Measurements from ENCODE around the gene HSPB9. TPM values are rescaled to one million over a fixed set of nuclear protein-coding genes. Genes with fewer than 3 reads are reported as not detected.

Gene HSPB9
- total RNA-seq, 2 experiments from 2014 or later = 0.18 to 0.33 TPM

DNA sequence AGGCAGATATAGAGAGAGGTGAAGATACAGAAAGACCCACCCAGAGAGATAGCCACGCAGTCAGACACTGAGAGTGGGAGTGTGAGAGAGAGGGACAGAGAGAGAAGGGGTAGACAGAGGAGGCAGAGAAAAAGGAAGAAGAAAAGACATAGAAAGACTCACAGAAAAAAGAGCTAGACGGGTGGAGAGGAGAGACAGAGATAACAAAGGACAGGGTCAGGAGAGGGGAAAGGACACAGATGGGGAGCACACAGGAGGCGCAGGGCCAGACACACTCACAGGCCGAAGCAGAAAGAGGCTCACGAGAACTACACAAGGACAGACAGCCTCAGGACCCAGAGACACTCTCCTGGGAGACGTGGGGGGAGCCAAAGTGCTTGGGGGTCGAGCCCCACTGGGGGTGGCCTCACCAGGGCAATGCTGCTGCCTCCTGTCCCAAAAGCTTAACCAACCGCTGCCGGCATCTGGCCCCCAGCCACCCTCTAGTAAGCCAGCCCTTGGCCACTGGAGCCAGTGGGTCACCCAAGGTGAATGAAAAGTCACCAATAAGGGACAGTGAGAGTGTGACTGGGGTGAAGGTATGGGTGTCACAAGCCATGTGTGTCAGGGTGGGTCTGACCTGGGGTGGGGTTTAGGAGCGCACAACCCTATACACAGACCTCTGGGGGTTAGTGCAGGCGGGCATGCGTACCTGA lies 28.1 kb upstream of the HSPB9 start:
- Mint-ChIP-seq H3K27ac (no peak overlapping the region), H3K4me1 (peaks cover 3% of the 10 kb centered on the region), H3K9me3 (no peaks in the 10 kb centered on the region), H3K36me3 (no peaks in the 10 kb centered on the region), H3K27me3 (peaks cover 37% of the 10 kb centered on the region), H3K4me3 (no peak overlapping the region)
- no peak for DNase-seq

DNA sequence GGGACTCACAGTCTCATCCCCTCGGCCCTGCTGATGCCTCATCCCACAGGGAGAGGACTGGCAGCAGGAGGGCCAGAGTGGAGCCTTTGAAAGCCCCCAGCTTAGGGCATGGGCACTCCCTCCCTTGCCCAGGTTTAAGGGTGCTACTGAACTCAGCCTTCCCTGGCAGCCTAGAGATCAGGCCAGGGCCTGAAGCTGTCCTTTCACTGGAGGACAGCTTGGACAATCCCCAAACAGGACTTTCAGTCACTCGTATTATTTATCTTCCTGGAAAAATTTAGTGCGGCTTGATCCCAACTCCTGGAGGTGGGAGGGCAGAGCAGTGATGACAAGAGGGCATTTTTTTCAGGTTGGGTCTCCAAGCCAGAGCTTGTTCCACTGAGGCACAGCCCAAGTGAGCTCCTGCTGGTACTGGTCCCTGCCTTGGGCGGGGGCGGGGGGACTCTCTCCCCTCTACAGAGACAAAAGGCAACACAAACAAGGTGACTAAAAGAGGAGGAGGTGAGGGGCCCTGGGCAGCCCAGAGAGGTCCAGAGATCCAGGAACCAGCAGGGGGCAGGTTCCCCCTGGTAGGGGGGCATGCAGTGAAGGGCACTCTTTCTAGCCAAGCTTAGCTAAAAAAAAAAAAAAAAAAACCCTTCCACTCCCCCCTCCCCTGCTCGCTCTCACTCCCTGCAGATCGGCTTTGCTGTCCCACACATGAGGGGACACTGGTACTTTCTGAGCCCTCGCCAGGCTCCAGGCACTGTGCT lies 26.1 kb upstream of the HSPB9 start:
- DNase-seq = no peak
- H3K9me3 Mint-ChIP-seq = no peaks in the 10 kb centered on the region
- no peak overlapping the region for H3K4me3 Mint-ChIP-seq
- H3K4me1 Mint-ChIP-seq = peaks cover 5% of the 10 kb centered on the region
- H3K27ac Mint-ChIP-seq = no peak overlapping the region
- H3K36me3 Mint-ChIP-seq = no peaks in the 10 kb centered on the region
- peaks cover 33% of the 10 kb centered on the region for H3K27me3 Mint-ChIP-seq

DNA sequence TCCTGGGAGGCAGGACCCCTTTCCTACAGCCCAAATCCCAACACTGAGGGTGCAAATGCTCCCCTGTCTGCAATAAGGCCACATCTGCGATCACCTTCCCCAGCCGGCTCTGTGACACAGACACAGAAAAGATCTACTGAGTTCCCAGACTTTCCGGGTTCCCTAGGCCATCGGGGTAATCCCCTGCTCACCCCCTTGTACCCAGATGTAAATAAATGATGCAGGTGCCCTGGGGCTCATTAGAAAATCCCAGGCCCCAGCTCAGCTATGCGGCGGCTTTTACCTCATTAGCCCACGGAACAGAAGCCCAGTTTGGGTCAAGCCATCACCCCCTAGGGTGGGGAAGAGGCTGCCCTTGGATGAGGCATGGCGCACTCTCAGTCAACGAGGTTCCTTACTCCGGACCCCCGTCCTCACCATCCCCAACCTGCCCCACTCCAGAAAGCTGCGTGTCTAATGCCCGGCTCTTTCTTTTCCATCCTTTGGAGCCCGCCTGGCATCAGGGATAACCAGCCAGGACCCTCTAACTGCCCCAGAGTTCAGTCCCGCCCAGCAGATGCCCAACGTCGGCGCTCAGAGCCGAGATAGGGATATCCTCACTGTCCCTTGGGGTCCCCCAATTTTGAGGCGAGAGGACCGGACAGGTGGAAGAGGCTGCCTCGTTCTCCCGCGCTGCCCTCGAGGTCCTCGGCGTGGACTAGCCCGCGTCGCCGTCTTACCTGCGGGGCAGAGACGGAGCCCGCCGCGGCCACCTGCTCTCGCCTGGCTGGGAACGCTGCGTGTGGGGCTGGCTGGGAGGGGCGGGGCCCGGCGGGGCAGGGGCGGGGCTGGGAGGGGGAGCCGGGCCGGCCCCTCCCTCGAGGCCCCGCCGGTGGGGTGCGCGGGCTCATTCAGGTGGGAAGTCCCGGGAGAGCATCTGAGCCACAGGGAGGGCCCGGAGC lies 24.6 kb upstream of the HSPB9 start, which contains the start of gene ZNF385C:
ZNF385C (minus strand) TSS at position 783 of the 941 bp plus-strand sequence. CDS start 35,417 bp downstream, outside the sequence.
- DNase-seq = peak; percentile 52
- Mint-ChIP-seq H3K4me3 (peak within 1 kb of the TSS; percentile 52), H3K36me3 (no peaks in the 10 kb centered on the region), H3K27ac (no peak within 1 kb of the TSS), H3K9me3 (no peaks in the 10 kb centered on the region), H3K4me1 (peaks cover 5% of the 10 kb centered on the region), H3K27me3 (peaks cover 30% of the 10 kb centered on the region)

DNA sequence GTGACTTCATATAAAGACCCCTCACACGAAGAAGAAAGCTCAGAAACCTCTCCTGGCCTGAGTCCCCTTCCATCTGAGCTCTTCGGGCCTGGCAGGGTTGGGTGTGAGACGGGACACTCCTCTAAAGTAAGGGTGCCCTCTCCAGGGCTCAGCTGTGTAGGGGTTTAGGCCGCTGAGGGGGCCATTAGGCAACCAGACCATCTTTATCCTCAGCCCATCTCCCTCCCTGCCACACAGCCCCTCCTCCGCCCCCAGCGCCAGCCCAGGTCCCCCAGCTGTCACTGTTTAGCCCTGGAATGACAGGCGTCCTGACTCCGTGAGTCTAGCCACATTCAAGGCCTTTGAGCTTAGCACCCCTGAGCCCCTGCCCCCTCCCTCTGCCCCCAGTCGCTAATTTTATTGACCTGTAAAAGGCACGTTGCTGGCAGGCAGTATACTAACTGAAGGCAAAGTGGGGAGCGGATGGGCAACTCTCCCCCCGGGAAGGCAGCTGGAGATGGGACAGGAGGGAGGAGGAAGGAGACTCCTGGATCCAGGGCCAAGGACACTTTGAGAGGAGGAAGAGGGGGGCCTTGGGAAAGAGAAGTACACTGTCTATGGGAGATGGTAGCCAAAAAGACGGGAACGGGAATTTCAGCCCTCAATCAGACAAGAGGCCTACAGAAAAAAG lies 23.7 kb upstream of the HSPB9 start:
- H3K4me3 Mint-ChIP-seq = no peak overlapping the region
- H3K27me3 Mint-ChIP-seq = peaks cover 30% of the 10 kb centered on the region
- peaks cover 5% of the 10 kb centered on the region for H3K4me1 Mint-ChIP-seq
- H3K36me3 Mint-ChIP-seq = no peaks in the 10 kb centered on the region
- no peak for DNase-seq
- no peaks in the 10 kb centered on the region for H3K9me3 Mint-ChIP-seq
- no peak overlapping the region for H3K27ac Mint-ChIP-seq

DNA sequence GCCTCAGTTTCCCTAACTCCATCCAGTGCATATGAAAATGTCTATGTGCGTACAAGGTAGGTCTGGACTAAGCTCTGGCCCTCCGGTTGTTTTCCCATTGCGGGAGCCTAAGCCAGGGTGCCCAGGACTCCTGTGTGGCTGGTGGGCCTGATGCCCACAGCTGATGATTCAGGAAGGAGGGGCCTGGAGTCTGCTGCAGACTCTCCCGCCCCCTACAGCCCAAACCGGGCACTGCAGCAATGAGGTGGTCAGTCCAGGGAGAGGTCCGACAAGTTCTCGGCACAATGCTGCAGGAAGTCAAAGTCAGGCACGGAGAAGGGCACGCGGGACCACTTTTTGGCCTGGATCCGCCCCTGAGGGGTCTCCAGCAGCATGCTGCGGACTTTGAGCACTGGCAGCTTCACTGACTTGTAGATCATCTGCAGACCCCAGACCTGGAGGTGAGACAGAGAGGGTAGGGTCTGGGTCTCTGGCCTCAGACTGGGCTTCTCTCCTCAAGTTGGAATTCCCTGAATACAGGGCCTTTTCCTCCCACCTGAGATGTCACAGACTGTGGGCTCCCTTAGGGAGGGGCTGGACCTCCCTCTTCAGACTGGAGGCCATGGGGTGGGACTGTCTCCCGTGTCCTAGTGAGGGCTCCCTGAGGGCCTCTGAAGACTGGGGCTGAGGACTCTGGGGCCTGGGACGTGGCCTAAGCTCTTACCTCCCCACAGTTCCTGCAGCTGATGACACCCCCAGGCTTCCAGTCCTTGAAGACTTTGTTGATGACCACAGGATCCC lies 20.9 kb upstream of the HSPB9 start:
- H3K27ac Mint-ChIP-seq = no peak overlapping the region
- no peaks in the 10 kb centered on the region for H3K9me3 Mint-ChIP-seq

DNA sequence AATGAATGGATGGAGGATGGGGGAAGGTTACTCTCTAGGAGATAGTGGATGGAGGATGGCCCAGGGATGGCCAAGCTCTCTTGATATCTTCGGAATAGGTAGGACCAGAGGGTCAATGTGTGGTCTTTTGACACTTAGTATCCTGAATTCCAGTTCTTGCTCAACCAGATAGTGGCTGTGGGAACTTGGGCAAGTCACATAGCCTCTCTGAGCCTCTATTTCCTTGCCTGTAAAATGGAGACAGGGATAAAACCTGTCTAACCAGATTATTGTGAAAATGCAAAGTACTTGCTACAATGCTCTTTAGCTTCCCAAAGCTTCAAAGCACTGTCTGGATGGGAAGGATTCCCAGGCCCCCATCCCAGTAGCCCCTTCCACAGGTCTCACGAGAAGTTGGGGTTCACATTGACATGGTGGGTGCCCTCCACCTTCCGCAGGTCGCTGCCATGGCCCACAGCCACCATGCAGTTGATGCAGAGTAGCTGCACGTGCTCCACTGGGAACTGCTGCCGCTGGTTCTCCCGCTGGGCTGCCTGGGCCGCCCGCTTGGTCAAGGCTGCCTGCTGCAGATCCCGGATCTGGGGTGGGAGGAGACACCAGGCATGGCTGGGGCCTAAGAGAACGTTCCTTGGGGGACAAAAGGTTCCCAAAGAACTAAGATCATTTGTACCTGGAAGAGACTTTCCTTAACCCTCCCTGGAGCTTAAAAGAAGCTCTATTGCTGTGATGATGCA lies 19.2 kb upstream of the HSPB9 start:
- Mint-ChIP-seq H3K36me3 (peaks cover 4% of the 10 kb centered on the region), H3K4me1 (peaks cover 12% of the 10 kb centered on the region), H3K4me3 (no peak overlapping the region), H3K27ac (no peak overlapping the region), H3K9me3 (no peaks in the 10 kb centered on the region), H3K27me3 (no peaks in the 10 kb centered on the region)
- DNase-seq = no peak

More for the DNA sequence above, 20.9 kb upstream of the HSPB9 start:
- Mint-ChIP-seq H3K36me3 (no peaks in the 10 kb centered on the region), H3K4me1 (peaks cover 5% of the 10 kb centered on the region), H3K27me3 (peaks cover 14% of the 10 kb centered on the region), H3K4me3 (no peak overlapping the region)
- DNase-seq = peak; percentile 77

DNA sequence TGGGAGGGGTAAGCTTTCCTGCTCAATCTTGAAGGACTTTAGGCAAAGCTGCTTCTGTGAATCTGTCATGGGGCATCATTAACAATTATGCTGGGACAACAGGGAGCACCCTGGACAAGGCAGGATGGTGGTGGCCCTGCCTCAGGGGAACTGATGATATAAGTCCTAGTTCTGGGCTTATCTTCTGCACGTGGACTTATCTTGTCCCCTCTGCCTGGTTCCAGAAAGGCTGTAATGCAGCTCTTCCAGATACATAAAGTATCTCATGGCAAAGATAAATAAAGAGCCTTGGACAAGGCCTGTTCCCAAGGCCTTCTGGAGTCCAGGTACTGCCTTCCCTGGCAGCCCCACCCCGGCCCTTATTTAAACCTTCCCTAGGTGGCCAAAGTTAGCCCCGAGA lies 18.3 kb upstream of the HSPB9 start:
- H3K4me1 Mint-ChIP-seq = peaks cover 12% of the 10 kb centered on the region
- peaks cover 4% of the 10 kb centered on the region for H3K36me3 Mint-ChIP-seq
- H3K9me3 Mint-ChIP-seq = no peaks in the 10 kb centered on the region
- no peak overlapping the region for H3K27ac Mint-ChIP-seq
- no peaks in the 10 kb centered on the region for H3K27me3 Mint-ChIP-seq
- DNase-seq = no peak
- H3K4me3 Mint-ChIP-seq = no peak overlapping the region

DNA sequence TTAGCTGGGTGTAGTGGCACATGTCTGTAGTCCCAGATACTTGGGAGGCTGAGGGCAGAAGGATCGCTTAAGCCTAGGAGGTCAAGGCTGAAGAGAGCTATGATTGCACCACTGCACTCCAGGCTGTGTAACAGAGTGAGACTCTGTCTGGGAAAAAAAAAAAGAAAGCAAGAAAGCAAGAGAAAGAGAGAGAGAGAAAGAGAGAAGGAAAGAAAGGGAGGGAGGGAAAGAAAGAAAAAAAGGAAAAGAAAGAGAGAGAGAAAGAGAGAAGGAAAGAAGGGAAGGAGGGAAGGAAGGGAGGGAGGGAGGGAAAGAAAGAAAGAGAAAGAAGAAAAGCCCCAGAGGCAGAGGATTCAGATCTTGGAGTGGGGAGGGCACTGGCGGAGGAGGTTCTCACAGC lies 16.6 kb upstream of the HSPB9 start:
- Mint-ChIP-seq H3K36me3 (peaks cover 7% of the 10 kb centered on the region), H3K9me3 (no peaks in the 10 kb centered on the region), H3K27me3 (no peaks in the 10 kb centered on the region), H3K27ac (no peak overlapping the region), H3K4me1 (peaks cover 20% of the 10 kb centered on the region), H3K4me3 (no peak overlapping the region)
- DNase-seq = no peak

DNA sequence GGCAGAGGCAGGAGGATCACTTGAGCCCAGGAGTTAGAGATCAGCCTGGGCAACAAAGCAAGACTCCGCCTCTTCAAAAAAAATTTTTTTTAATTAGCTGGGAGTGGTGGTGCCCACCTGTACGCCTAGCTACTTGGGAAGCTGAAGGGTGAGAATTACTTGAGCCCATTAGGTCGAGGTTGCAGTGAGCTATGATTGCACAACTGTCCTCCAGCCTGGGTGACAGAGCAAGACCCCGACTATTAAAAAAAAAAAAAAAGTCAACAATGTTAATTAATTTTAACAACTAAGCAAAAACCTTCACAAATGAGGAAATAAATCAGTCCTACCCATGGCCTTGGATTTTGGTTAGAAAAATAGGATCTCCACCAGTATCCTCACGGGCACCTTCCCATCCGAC lies 15.5 kb upstream of the HSPB9 start:
- no peak for DNase-seq
- Mint-ChIP-seq H3K27ac (no peak overlapping the region), H3K4me1 (peaks cover 23% of the 10 kb centered on the region), H3K9me3 (no peaks in the 10 kb centered on the region), H3K36me3 (peaks cover 7% of the 10 kb centered on the region), H3K4me3 (peak overlapping the region; percentile 59), H3K27me3 (no peaks in the 10 kb centered on the region)

DNA sequence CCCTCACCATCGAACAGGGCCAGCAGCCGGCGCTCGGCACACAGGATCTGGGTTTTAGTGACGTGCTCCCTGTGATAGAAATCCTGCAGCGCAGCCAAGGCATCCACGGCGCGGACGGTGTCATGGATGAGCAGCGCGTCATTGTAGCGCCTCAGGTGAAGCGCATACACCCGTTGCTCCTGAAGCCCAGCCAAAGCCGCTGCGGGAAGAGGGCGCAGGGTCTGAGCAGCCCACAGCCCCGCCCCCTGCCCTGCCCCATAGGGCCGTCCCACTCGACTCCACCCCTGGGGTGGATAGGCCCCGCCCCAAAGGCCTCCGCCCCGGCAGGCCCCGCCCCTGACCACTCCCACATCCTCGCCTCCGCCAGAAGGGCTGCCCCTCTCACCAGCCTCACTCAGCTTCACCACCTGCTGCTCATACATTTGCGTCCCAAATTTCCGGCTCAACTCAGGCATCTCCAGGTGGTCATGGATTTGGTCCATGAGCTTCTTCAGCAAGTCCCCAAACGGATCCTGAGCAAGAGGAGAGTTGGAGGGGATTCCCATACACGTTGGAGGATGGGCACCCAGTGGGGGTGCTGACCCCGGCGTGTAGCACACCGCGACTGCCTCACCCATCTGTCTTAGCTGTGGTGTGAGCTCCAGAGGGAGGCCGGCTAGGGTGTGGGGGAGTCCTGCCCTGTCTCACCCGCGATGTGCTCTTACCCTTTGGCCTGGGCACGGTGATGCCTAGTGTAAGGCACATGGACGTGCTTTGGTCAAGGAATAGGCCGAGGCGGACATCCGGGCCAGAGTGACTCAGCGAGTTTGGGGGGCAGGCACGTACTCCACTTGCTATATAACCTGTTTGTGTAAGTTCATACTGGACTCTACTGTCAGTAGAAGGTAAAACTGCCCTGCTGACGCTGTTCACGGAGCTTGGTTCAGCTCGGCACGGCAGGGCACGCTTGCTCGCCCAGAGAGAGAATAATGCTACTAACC lies 14.7 kb upstream of the HSPB9 start:
- H3K27ac Mint-ChIP-seq = peak overlapping the region; percentile 25

DNA sequence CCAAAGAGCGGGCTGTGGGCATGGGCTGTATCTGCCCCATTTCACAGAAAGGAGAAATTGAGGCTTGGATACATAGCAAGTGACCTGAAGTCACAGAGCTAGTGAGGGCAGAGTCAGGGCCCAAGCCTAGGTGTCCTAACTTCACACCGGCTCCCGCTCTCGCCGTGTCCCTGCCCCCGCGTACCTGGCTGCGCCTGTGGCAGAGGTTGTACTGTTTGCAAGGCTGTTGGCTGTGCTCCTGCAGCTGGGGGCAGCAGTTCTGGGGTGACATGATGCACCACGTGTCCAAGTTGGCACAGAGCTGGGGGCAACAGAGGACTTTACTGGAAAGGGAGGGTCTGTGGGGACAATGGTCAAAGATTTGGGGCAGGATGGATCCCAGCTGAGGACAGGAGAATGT lies 13.5 kb upstream of the HSPB9 start:
- H3K36me3 Mint-ChIP-seq = peaks cover 7% of the 10 kb centered on the region
- DNase-seq = no peak
- no peaks in the 10 kb centered on the region for H3K9me3 Mint-ChIP-seq
- no peaks in the 10 kb centered on the region for H3K27me3 Mint-ChIP-seq
- H3K4me1 Mint-ChIP-seq = peaks cover 28% of the 10 kb centered on the region
- H3K4me3 Mint-ChIP-seq = no peak overlapping the region
- no peak overlapping the region for H3K27ac Mint-ChIP-seq

More for the DNA sequence above, 14.7 kb upstream of the HSPB9 start:
- Mint-ChIP-seq H3K36me3 (peaks cover 7% of the 10 kb centered on the region), H3K4me1 (peaks cover 27% of the 10 kb centered on the region), H3K4me3 (peak overlapping the region; percentile 59), H3K9me3 (no peaks in the 10 kb centered on the region), H3K27me3 (no peaks in the 10 kb centered on the region)
- DNase-seq = peak; percentile 93

Measured in activated naive CD8-positive, alpha-beta T cell treated with anti-CD3 and anti-CD28 coated beads for 36 hours (primary cell).